Effector memory CD8-positive, alpha-beta T cell (primary cell): Measurements from ENCODE around the gene PKD1.

ENCODE experiments used
- ATAC-seq: fragments of 150-1000 bp; cut with Tn5 transposase; replicated peaks from 2 replicates; pipeline ENCODE4 v1.10.0; 2021; ENCODE audit warnings: mild to moderate bottlenecking, moderate library complexity
- DNase-seq, 3 experiments: peaks; one replicate each; pipeline ENCODE4 v3.0.0; 2021
- H3K27ac Mint-ChIP-seq, 2 donors: one replicate each; pipeline ENCODE4 v1.8.0; 2022; ENCODE audit warnings: mild to moderate bottlenecking in 2 of 2, mixed read lengths in 2 of 2, moderate library complexity in 2 of 2
- H3K27me3 Mint-ChIP-seq, 2 donors: one replicate each; pipeline ENCODE4 v1.8.0; 2022; ENCODE audit warnings: mixed read lengths in 2 of 2
- H3K36me3 Mint-ChIP-seq: one replicate; pipeline ENCODE4 v1.8.0; 2022; ENCODE audit warnings: mild to moderate bottlenecking, moderate library complexity, mixed read lengths; ENCODE audit not compliant: insufficient read depth
- H3K4me1 Mint-ChIP-seq, 2 donors: one replicate each; pipeline ENCODE4 v1.8.0; 2022; ENCODE audit warnings: low read depth in 2 of 2, mixed read lengths in 2 of 2
- H3K4me3 Mint-ChIP-seq, 2 donors: one replicate each; pipeline ENCODE4 v1.8.0; 2022; ENCODE audit warnings: mild to moderate bottlenecking in 2 of 2, mixed read lengths in 2 of 2, moderate library complexity in 2 of 2
- H3K9me3 Mint-ChIP-seq, 2 donors: one replicate each; pipeline ENCODE4 v1.8.0; 2022; ENCODE audit warnings: mixed read lengths in 2 of 2

PKD1 gene

DNA sequence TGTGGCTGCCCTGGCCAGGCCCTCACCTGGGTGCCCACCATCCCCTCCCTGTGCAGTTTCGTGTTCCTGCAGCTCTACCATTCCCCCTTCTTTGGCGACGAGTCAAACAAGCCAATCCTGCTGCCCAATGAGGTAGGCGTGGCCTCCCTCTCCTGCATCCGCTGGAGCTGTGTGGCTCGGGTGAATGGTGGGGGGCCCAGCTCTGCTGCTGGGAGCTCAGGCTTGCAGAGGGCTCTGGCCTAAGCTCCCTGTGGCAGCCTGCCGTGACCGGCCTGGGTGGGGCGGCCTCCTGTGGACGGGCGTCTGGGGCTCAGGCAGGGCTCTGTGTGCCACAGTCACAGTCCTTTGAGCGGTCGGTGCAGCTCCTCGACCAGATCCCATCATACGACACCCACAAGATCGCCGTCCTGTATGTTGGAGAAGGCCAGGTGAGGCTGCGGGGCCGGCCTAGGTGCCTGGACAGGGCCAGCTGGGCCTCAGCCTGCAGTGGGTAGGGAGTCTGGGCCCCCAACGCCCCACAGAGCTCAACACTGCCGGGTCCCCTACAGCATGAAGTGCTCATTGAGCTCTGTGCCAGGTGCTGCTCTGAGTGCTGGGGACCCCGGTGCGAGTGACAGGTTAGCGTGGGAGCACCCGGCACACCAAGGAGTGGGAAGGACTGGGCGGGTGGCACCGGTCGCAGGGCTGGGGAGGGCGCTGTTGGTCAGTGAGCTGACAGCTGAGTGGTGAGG, 50.6 kb downstream of the PKD1 start:
- Mint-ChIP-seq H3K4me1 (peaks cover 0 to 2% of the 10 kb centered on the region in 2 donors), H3K9me3 (no peaks in the 10 kb centered on the region), H3K36me3 (peaks cover 20% of the 10 kb centered on the region), H3K27me3 (no peaks in the 10 kb centered on the region), H3K27ac (no peak overlapping the region), H3K4me3 (no peak overlapping the region)
- ATAC-seq (no peak), DNase-seq (no peak)

DNA sequence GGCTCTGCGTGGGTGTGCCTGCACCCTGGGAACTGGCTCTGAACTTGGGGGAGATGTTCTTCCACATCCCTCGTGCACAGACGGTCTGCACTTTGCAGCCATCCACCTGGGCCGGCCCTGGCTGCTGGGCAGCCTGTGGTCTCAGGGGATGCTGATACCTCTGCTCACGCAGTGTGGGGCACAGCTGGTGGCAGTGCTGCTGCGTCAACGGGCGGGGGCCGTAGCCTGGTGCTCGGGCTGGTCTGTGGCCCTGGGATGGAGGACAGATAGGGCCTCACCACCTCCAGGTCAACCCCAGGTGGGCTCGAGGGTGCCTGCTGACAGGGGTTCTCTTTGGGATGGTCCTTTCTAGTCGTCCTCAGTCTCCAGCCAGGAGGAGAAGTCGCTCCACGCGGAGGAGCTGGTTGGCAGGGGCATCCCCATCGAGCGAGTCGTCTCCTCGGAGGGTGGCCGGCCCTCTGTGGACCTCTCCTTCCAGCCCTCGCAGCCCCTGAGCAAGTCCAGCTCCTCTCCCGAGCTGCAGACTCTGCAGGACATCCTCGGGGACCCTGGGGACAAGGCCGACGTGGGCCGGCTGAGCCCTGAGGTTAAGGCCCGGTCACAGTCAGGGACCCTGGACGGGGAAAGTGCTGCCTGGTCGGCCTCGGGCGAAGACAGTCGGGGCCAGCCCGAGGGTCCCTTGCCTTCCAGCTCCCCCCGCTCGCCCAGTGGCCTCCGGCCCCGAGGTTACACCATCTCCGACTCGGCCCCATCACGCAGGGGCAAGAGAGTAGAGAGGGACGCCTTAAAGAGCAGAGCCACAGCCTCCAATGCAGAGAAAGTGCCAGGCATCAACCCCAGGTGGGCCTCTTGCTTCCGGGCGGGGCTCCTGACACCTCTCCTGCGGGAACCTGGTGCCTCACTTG, 51.6 kb downstream of the PKD1 start:
- Mint-ChIP-seq H3K9me3 (no peaks in the 10 kb centered on the region), H3K4me3 (no peak overlapping the region), H3K27ac (no peak overlapping the region), H3K27me3 (no peaks in the 10 kb centered on the region), H3K4me1 (peaks cover 0 to 2% of the 10 kb centered on the region in 2 donors), H3K36me3 (peaks cover 23% of the 10 kb centered on the region)
- DNase-seq (no peak), ATAC-seq (no peak)

DNA sequence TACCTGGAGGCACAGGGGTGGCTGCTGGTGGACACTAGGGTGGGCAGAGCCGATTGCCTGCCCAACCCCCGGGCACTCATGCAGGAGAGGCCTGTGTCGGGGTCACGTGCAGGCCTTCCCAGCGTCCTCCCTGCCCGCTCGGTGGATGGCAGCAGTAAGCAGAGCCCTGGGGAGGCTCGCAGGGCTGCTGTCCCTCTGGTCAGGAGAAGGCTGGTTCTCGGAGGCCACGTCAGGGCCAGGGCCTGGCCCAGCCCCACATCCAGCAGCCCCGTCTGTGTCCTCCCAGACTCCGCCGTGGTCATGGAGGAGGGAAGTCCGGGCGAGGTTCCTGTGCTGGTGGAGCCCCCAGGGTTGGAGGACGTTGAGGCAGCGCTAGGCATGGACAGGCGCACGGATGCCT, 52.3 kb downstream of the PKD1 start:
- no peak for DNase-seq

DNA sequence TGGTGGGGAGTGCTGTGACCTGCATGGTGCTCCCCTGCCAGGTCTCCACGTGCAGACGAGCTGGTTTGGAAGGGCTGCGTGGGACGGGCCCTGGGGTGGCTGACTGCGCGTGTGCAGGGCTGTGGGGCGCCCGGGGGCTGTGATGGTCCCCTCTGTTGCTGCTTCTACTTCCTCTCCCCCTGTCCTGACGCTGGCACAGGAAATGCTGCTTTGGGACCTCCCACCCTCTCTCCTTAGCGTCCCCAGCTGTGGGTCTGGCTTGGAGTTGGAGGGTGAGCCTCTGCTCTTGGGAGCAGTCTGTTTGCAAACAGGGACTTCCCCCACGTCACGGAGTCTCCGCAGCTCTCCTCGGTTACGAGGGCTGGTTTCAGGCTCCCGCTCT, 52.7 kb downstream of the PKD1 start:
- H3K27ac Mint-ChIP-seq: no peak overlapping the region
- no peaks in the 10 kb centered on the region for H3K27me3 Mint-ChIP-seq
- H3K36me3 Mint-ChIP-seq: peaks cover 23% of the 10 kb centered on the region
- no peak overlapping the region for H3K4me3 Mint-ChIP-seq
- H3K4me1 Mint-ChIP-seq: peaks cover 0 to 2% of the 10 kb centered on the region in 2 donors
- no peak for DNase-seq
- ATAC-seq: no peak
- H3K9me3 Mint-ChIP-seq: no peaks in the 10 kb centered on the region

More for the DNA sequence above, 52.3 kb downstream of the PKD1 start:
- ATAC-seq: no peak
- H3K27ac Mint-ChIP-seq: no peak overlapping the region
- no peaks in the 10 kb centered on the region for H3K27me3 Mint-ChIP-seq
- peaks cover 0 to 2% of the 10 kb centered on the region in 2 donors for H3K4me1 Mint-ChIP-seq
- no peak overlapping the region for H3K4me3 Mint-ChIP-seq
- no peaks in the 10 kb centered on the region for H3K9me3 Mint-ChIP-seq
- H3K36me3 Mint-ChIP-seq: peaks cover 23% of the 10 kb centered on the region

DNA sequence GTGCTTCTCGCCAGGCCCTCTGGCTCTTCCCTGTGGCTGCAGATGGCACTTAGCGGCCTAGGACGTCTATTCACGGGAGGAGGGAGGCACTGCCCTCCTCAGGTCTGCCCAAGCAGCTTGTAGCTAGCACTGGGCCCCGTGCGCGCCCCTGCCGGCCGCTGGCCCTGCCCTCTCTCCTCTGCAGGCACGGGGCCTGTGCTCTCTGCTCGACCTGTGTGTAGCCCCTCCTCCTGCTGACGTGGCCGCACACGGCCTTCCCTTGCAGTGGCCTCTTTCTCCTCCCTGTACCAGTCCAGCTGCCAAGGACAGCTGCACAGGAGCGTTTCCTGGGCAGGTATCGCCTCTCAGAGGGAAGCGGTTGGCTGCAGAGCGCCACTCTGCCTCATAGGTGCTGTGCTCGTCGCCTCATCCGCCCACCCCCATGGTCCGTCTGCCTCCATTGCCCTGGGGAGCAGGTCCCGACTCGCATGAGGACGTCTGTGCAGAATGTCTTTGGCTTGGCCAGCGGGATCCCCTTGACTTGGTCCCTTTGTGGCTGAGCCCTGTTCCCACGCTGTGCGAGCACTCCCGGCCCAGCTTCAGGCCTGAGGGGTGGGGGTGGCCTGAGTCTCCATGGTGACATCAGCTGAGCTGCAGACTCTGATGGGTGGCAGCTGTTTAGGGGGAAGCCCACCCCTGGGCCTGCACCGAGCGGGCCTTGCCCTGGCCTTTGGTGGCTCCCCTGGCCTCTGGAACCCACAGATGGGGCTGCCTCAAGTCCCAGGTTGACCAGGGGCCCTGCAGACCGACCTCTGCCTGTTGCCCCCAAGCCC, 53.3 kb downstream of the PKD1 start:
- peaks cover 23% of the 10 kb centered on the region for H3K36me3 Mint-ChIP-seq
- H3K27ac Mint-ChIP-seq: peak overlapping the region; percentile 58 to 81
- DNase-seq (no peak), ATAC-seq (no peak)
- peaks cover 0 to 2% of the 10 kb centered on the region in 2 donors for H3K4me1 Mint-ChIP-seq
- no peaks in the 10 kb centered on the region for H3K27me3 Mint-ChIP-seq
- no peaks in the 10 kb centered on the region for H3K9me3 Mint-ChIP-seq
- H3K4me3 Mint-ChIP-seq: no peak overlapping the region

DNA sequence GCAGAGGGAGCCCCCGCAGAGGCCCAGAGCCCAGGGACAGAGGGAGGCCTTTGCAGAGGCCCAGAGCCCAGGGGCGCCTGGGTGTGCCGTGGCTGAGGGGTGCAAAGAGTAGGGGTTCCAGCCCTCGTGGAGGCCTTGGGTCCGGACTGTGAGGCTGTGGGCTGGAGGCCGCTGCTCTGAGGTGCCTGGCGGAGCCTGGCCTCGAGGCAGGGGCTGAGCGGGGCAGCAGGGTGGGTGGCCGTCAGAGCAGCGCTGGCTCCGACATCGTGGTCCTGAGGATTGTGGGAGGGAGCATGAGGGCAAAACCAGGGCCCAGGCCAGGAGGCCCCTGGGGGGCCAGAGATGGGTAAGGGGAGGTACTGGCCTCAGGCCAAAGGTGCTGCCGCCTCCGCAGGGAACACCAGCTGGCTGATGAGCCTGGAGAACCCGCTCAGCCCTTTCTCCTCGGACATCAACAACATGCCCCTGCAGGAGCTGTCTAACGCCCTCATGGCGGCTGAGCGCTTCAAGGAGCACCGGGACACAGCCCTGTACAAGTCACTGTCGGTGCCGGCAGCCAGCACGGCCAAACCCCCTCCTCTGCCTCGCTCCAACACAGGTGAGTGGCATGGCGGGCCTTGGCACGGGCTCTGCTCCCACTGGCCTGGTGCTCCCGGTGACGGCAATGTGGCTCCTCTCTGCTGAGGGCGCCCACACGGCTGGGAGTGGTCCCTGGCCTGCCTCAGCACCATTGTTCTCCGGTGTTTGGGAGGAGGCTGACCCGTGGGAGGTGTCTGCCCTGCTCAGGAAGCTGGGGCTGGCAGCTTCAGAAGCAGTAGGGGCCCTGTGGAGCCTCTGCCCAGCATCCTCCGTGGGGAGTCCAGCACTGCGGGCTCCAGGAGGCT, 54.3 kb downstream of the PKD1 start:
- Mint-ChIP-seq H3K36me3 (peaks cover 23% of the 10 kb centered on the region), H3K4me1 (peaks cover 0 to 2% of the 10 kb centered on the region in 2 donors), H3K4me3 (no peak overlapping the region), H3K27me3 (no peaks in the 10 kb centered on the region), H3K27ac (no peak overlapping the region), H3K9me3 (no peaks in the 10 kb centered on the region)
- DNase-seq (no peak), ATAC-seq (no peak)

DNA sequence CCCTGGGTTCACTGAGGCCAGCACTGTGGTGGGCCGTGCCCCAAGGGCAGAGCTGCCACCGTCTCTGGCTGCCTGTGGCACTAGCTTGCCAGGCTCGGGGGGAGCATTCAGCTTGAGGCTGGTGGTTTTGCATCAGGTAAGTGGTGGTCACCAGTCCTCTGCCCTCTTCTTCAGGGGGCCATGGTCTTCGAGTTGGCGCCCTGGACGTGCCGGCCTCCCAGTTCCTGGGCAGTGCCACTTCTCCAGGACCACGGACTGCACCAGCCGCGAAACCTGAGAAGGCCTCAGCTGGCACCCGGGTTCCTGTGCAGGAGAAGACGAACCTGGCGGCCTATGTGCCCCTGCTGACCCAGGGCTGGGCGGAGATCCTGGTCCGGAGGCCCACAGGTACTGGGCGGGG, 55.7 kb downstream of the PKD1 start:
- no peak overlapping the region for H3K4me3 Mint-ChIP-seq
- H3K4me1 Mint-ChIP-seq: peaks cover 0 to 2% of the 10 kb centered on the region in 2 donors
- ATAC-seq (no peak), DNase-seq (no peak)
- no peaks in the 10 kb centered on the region for H3K27me3 Mint-ChIP-seq
- no peaks in the 10 kb centered on the region for H3K9me3 Mint-ChIP-seq
- peaks cover 23% of the 10 kb centered on the region for H3K36me3 Mint-ChIP-seq
- no peak overlapping the region for H3K27ac Mint-ChIP-seq

DNA sequence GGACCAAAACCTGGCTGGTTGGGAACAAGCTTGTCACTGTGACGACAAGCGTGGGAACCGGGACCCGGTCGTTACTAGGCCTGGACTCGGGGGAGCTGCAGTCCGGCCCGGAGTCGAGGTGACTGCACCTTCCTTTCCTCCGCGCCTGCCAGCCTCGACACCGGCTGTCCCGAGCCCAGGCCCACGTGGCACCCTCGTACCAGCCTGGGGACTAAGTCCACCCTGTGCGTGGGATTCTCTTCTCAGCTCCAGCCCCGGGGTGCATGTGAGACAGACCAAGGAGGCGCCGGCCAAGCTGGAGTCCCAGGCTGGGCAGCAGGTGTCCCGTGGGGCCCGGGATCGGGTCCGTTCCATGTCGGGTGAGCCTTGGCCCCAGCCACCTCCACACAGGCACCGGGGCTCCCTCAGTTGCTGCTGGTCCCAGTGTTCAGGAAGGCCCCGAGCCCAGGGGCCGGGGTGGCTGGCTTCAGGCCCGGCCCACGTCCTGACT, 56.3 kb downstream of the PKD1 start:
- Mint-ChIP-seq H3K9me3 (no peaks in the 10 kb centered on the region), H3K4me1 (peaks cover 0 to 2% of the 10 kb centered on the region in 2 donors), H3K27me3 (no peaks in the 10 kb centered on the region), H3K4me3 (no peak overlapping the region), H3K27ac (no peak overlapping the region), H3K36me3 (peaks cover 27% of the 10 kb centered on the region)
- ATAC-seq: no peak
- DNase-seq: no peak

DNA sequence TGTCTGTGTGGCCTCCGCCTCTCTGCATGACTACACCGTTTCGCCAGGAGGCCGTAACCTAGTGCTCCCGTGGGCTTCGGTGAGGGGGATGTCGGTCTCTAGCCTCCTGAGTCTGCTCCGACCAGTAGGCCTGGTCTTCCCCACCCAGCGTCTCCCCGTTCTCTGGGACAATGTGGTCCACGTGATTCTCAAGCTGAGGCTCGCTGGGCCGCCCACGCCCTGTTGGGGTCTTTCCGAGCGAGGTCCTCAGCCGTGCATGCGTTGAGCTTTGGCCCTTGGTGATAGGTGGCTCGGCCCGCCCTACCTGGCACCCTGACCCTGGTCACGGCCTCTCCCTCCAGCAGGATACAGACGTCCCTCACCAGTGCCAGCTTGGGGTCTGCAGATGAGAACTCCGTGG, 57.0 kb downstream of the PKD1 start:
- no peak for DNase-seq
- H3K9me3 Mint-ChIP-seq: no peaks in the 10 kb centered on the region
- no peak overlapping the region for H3K4me3 Mint-ChIP-seq
- H3K4me1 Mint-ChIP-seq: peaks cover 0 to 2% of the 10 kb centered on the region in 2 donors
- H3K36me3 Mint-ChIP-seq: peaks cover 20% of the 10 kb centered on the region
- H3K27me3 Mint-ChIP-seq: no peaks in the 10 kb centered on the region
- H3K27ac Mint-ChIP-seq: no peak overlapping the region
- ATAC-seq: no peak

DNA sequence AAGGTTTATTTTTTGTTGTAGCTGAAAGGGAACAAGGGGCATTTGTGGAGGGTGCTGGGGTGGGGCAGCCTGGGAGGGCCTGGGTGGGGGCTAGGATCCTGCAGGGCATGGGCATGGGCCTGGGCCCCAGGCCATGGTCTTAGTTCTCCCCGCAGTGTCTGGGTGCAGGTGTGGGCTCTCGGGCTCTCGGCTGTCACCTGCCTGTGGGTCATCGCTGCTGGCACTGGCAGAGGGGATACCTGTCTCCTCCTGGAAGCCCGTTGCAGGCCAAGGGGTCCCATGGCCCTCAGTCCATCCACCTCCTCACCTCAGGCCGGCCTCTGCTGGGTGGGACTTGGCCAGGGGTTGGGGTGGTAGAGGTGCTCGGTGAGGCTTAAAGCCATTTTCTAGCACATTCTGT, 57.6 kb downstream of the PKD1 start:
- H3K27ac Mint-ChIP-seq: no peak overlapping the region
- H3K9me3 Mint-ChIP-seq: no peaks in the 10 kb centered on the region
- DNase-seq: no peak

DNA sequence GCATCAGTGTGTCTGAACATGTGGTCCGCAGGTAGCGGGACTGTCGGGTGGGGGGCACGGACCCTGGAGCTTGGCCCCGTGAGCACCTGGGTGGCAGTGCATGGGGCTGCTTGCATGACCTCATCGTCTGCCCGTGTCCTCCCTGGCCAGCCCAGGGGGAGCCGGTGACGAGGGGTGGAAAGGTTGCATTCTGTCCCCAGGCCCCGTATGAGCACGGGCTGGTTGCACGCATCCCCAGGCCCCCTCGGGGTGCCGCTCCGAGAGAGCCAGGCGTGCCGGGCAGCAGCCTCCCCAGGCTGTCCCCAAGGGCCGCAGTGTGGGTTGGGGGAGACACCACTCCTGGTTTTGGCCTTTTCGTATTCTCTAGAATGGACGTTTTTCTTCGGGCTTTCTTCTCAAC, 58.0 kb downstream of the PKD1 start:
- Mint-ChIP-seq H3K4me1 (no peaks in the 10 kb centered on the region), H3K27ac (no peak overlapping the region), H3K9me3 (no peaks in the 10 kb centered on the region), H3K4me3 (no peak overlapping the region), H3K36me3 (peaks cover 23% of the 10 kb centered on the region), H3K27me3 (no peaks in the 10 kb centered on the region)
- DNase-seq: no peak
- no peak for ATAC-seq

More for the DNA sequence above, 57.6 kb downstream of the PKD1 start:
- peaks cover 0 to 1% of the 10 kb centered on the region in 2 donors for H3K4me1 Mint-ChIP-seq
- no peak overlapping the region for H3K4me3 Mint-ChIP-seq
- no peaks in the 10 kb centered on the region for H3K27me3 Mint-ChIP-seq
- peaks cover 22% of the 10 kb centered on the region for H3K36me3 Mint-ChIP-seq
- ATAC-seq: no peak

DNA sequence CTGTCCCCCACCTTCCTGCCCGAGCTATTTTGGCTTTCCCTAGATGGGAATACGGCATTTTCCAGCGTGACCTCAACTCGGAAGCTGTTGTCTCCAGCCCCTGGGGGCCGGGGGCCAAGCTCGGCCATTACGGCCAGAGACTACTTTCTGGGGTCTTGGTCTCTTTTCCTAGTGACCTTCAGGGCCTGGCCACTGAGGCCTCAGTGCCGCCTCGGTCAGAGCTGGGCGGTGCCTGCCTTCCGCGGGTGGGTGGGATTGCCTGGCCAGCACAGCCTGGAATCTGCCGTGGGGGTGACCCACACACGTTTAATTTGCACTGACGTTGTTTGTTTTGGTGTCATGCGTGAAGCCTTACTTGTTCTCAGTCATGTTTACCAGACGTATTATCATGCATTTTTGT, 58.7 kb downstream of the PKD1 start:
- H3K4me3 Mint-ChIP-seq: no peak overlapping the region
- H3K36me3 Mint-ChIP-seq: peaks cover 18% of the 10 kb centered on the region
- H3K4me1 Mint-ChIP-seq: no peaks in the 10 kb centered on the region
- ATAC-seq: no peak
- no peaks in the 10 kb centered on the region for H3K27me3 Mint-ChIP-seq
- no peaks in the 10 kb centered on the region for H3K9me3 Mint-ChIP-seq
- DNase-seq: no peak
- H3K27ac Mint-ChIP-seq: no peak overlapping the region
